Measurements from ENCODE around the gene MFSD6L. TPM values are rescaled to one million over a fixed set of nuclear protein-coding genes. Genes with fewer than 3 reads are reported as not detected.
"Not testable (repeated sequence)": the region's sequence is repeated elsewhere in the genome, so short reads cannot be mapped to it uniquely, and the experiment has no call there.

MFSD6L gene
- polyA plus RNA-seq, 3 donors = 3.6 to 4.8 (median 4.1) TPM

DNA sequence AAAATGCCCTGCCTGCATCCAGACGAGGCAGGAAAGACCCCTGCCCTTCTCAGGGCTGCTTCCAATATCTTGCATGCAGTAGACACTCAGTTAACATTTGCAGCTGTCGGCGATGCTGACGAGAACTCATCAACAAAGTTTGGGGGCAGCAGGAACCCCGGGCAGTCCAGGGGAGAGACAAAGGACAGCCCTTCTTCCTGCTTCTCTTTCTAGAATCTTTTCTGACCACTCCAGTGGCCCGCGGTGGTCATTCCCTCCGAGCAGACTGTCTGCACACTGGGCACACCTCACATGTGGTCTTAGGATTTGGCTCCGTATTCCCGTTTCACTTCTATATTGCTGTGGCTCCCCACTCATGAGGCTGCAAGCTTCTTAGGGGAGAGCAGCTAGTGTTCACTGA lies 31.0 kb upstream of the MFSD6L start:
- DNase-seq = no peak

DNA sequence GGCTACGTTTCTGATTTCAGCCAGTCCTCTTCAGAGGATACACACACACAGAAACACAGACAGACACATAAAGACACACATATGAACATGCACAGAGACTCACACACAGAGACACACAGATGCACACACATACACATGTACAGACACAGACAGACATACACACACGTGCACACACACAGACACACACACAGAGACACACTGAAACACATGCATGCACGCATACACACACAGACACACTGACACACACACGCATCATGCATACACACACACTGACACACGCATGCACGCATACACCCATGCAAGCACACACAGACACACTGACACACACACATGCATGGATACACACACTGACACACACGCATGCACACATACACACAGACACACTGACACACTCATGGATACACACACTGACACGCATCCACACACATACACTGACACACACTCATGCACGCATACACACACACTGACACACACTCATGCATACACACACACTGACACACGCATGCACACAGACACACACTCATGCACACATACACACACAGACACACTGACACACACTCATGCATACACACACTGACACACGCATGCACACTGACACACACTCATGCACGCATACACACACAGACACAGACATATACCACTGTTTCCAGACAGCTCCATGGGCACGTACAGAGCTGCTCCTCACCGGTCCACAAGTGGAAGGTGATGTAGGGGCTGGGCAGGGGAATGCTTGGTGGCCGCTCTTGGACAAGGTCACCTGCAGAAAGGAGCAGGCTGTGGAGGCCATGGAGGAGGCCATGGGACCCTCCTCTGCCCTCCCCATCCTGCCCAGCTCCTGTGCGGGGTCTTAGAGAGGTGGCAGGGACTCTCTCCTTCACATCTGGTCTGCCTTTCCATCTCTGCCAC lies 30.1 kb upstream of the MFSD6L start:
- no peak for DNase-seq

DNA sequence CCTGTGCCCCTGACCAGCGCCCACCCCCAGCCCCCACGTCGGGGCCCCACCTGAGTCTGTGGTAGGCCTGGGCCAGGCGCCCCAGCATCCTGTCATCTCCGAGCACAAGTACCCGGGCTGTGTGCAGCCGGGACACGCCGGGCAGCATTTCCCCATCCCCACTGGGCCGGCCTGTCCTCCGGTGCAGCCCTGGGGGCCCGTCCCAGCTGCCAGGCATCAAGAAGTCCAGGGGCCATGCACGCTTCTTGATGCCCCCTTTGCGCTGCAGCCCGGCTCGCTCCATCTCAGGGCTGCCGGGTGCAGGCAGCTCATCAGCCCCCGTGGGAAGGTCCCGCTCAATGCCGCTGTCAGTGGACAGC lies 29.3 kb upstream of the MFSD6L start:
- DNase-seq = no peak

- no peak for DNase-seq
Measured at GRCh38 chr17:8826808-8827435, 27.8 kb upstream of the MFSD6L start.

DNA sequence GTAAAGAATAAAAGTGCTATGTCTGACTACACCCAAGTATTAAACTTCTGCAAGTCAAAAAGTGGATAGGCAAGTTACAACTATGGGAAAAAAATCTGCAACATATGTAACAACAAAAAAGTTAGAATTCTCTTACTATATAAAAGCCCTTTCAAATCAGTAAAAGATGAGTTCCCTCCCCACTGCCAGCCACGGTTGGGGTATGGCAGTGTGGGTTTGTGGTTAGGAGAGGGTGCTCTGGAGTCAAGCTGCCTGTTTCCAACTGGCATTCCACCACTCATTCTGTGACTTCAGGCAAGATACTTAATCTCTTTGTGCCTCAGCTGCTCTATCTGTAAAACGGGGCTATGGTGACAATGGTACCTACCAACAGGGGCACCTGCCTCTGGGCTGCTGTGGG lies 26.6 kb upstream of the MFSD6L start:
- DNase-seq = no peak

DNA sequence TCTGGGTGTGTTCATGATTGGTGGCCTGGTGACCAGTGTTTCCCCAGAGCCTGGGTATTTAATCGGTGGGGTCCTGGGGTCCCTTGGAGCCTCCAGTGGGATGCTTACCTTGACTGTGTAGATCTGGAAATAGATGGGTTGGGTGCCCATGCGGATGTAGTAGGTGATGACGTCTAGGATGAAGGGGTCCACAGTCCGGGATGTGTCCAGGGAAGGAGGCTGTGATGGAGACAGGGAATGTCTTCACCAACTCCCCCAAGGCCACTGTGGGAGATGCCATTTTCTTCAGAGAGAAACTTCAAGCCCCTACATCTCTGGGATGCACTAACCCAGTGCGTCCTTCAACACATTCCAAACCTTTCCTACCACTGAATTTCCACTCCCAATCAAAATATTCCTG lies 24.1 kb upstream of the MFSD6L start:
- DNase-seq = no peak

DNA sequence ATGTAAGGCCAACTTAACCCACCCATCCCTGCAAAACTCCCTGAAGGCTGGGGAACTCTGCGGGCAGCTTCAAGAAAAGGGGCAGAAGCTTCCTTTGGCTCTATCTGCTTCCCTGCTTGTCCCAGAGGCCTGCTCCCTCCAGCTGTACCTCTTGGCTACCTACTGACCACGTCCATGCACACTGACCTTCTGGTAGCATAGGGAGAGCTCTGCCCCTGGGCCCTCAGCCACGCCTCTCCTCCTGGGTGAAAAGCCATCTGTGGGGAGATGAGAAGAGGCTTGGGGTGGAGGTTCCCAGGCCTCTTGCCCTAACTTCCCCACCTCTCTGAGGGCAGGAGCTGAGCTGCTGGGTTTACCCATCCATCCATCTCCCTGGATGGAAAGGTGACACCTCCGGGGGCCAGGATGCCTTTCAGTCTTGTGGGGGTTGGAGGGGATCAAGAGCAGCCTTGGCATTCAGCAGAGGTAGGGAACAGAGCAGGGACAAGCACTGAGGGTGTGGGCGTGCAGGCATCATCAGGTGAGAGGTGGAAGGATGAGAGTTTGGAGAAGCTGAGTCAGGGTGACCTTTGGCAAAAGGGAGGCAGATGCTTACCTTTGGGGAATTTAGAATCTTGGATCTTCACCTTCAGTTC lies 23.4 kb upstream of the MFSD6L start:
- DNase-seq = no peak

DNA sequence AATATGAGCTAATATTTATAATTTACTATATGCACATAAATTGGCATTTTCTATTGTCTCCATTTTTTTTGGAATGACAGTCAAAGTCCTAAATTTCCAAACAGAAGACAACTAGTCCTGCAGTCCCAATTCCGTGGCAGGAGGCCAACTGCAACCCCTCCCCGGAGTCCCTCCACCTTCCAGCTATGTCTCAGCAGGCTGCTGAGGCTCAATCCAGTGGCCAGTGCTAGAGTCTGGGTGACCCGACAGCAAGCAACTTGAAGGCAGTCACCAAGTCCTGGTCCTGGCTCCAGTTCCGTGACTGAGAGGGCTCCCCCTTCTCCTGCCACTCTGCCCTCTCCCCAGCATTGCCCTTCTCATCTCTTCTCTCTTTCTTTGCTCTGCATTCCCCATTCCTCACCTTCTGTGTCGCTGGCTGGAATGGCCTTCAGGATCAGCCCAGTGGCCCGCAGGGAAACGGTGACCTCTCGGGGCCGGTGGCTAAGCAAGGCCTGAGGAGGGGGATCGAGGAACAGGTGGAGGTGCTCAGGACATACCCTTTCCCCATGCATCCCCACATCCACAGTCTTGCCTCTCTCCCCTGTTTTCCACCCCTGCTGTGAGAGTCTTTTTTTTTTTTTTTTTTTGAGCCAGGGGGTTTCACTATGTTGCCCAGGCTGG lies 22.4 kb upstream of the MFSD6L start:
- no peak for DNase-seq

DNA sequence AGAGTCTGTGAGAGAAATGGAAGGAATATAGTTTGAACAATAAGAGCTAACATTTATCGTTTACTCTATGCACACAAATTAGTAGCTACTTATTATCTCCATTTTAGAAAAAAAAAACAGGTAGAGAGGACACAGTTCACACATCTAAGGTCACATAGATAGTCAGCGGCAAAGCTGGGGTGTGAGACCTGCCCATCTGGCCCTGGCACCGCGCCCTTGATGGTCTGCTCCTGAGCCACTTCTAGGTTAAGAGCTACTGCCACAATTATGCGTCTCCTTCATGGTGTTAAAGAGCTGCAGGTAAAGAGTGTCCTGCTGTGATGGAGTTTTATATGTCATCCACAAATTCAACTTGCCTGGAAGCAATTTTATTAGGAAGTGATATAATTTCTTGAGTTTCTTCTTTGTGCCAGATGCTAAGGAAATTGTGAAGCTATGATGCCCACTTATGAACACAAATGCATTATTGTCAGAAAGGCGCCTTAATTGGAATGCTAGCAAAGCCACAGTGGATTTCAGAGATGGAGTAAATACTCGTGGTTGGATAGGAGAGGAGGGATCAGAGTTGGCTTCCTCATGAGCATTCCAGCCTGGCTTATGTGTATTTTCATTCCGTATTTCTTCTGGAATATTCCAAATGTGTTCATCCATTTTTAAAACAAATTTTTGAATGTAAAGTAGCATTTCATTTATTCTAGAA lies 21.3 kb upstream of the MFSD6L start:
- no peak for DNase-seq

DNA sequence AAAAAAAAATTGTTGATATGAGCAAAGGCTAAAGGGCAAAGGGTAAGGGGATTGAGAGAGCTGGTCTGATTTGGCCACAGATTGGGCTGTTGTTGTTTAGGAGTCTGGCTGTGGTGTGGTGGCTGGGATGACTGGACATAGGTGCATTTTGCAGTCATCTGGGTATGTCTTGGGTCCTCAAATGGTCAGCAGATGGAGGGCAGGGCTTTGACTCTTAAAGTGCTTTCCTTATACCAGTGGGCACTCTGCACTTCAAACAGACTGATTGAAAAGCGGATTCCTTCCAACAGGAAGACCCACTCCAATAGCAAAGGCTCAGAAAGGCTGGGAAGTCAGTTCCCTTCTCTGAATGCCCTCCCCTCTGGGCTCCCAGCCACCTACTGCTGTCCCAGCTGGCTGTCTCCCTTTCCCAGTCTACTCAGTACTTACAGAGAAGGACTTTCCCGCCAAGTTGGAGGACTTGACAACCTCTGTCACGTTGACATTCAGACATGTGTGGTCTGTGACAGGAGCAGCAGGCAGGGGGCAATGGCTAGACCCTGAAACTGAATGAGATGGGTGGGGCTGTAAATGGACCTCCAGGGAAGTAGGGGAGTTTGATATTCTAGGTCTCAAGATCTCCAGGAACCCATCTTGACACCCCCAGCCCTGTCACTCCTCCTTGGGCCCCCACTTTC lies 19.6 kb upstream of the MFSD6L start:
- DNase-seq = no peak

DNA sequence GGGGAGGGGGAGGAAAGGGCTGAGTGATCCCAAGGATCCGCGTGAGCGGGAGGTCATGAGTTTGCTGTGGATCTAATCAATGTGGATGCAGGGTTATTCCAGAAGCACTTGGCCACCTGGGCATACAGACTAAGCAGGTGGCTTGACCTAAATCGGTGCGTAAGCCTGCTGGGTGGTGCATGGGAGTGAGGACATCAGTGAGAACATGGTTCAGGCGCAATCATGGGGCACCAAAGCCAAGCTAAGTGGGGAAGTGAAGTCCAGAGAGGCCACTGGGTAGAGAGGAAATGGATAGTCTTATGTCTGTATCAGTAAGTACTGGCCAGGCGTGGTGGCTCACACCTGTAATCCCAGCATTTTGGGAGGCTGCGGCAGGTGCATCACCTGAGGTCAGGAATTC lies 18.9 kb upstream of the MFSD6L start:
- DNase-seq = no peak

DNA sequence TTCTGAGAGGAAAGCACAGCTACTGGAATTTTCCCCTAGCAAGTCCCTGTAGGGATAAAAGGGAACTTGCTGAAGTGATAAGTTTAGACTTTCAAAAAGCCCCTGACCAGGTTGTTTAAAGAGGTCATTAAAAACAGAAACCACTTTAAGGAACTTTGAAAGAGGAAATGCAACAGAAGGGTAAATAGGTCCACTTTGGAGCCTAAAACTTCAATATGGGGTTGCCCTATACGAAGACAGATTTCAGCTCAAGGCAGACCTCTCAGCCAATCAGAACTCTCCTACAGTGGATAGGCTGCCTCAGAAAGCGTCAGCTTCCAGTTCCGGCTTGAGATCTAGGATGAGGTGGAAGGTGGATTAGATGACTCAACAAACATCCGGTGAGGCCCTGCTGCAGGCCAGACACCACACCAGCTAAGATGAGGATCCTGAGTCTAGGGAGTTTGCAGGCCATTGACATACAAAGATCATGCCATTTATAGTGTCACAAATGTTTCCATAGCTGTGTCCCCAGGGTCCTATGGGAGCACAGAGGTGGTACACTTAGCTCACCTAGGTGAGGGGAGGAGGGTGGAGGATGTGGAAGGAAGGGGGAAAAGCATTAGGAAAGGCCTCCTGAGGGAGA lies 7.9 kb upstream of the MFSD6L start:
- no peak for DNase-seq

DNA sequence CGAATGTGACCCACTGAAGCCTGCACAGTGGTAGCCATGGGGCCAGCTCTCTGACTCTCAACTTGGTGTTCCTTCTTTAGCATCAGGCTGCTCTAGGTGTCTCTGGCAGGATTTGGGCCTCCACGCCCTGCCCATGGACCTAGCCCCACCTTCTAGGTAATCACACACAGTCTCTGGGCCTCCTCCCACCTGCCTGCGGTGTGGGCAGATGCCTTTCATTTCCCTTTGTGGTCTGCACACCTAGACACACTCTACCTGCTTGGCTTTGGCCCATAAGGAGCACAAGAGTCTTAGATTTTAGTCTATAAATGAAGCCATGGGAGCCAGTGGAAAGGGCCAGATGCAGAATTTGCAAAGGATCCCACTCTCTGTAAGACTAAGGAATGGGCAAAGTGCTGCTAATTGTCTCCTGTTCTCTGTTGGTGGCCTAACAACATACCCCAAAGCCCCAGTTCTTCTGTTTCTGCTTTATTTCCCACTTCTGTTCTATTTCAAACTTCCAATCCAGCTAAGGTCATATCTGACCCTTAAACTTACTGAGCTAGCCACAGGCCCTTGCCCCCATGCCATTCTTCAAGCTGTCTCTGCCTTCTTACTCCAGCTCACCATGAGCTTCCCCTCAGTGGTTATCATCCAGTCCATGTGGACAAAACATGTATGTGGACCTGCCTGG lies 7.2 kb upstream of the MFSD6L start:
- no peak for DNase-seq

- DNase-seq = not testable (repeated sequence)
Measured at GRCh38 chr17:8805396-8805795, 6.2 kb upstream of the MFSD6L start.

GRCh38 chr17:8803531-8804420 lies 4.6 kb upstream of the MFSD6L start:
- no peak for DNase-seq

GRCh38 chr17:8801135-8801840 lies 2.1 kb upstream of the MFSD6L start:
- DNase-seq = no peak

DNA sequence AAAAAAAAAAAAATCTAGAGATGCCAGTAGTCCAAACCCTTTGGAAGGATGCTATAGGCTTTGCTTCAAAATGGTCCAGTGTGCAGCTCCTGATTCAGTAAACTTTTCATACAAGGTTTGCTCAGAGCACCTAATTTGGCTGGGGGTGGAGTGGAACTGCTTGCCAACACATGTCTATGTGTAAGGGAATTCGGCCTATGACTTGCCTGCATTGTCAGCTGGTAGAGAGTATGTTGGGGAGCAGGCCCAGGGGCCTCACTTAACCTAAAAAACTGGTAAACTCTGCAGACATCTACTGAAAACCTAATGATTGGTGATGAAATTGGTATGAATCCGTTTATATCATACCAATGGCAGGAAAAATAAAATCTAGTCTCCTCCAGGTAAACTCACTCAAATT lies 1.5 kb upstream of the MFSD6L start:
- DNase-seq = no peak

DNA sequence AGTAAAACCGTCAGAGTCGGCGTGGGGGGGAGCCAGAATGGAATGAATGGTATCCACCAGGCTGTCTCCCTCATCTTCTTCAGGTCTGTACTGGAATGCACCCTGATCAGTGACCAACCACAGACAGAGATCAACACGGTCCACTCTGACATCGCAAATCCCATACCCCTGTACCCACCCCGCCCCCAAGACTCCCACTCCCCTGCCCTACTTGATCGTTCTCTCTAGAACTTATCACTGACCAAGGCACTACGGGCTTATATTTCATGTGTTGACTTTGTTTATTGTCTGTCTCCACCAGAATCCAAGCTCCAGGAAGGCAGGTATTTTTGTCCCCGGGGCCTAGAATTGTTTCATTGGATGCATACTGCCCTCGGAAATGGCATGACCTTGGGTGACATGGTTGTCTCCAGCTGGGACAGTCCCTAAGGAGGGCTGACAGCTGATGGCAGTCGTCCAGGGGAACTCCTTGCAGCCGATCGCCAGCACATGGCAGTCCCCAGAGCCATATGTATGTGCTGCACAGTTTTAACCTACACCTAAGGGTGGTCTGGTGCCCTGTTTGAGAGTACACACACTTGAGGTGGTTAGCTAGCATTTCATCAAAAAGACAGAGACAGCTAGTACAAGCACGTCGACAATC lies 526 bp upstream of the MFSD6L start:
- no peak for DNase-seq

All from renal pelvis (tissue), 4 donors.